GM12864 (cell line): ENCODE measurements around the gene COG1.

ENCODE experiments used
- DNase-seq: peaks from one replicate; pipeline ENCODE4 v3.0.0-alpha.2; 2011; ENCODE audit warnings: low read depth
- H3K4me3 ChIP-seq: 2 replicates; pipeline ENCODE4 v1.5.1; 2011; ENCODE audit warnings: mild to moderate bottlenecking, low read depth, low read length, control low read depth
- CTCF ChIP-seq: IDR thresholded peaks from 2 replicates; pipeline ENCODE4 v1.5.1; 2011; ENCODE audit warnings: low read depth, mild to moderate bottlenecking, moderate library complexity, low read length, control low read depth, inconsistent platforms; ENCODE audit errors: missing control alignments

Gene COG1

GRCh38 chr17:73209436-73209835 lies 16.6 kb downstream of the COG1 start:
- no peak overlapping the region for H3K4me3 ChIP-seq
- no peak for TF ChIP-seq CTCF
- DNase-seq = no peak

- no peak for DNase-seq
- no peak overlapping the region for H3K4me3 ChIP-seq
- TF ChIP-seq CTCF = peak; percentile 25
These were observed 17.3 kb downstream of the COG1 start for GRCh38 chr17:73210002-73210678.

GRCh38 chr17:73211745-73212144 lies 18.9 kb downstream of the COG1 start:
- no peak for TF ChIP-seq CTCF
- no peak for DNase-seq
- H3K4me3 ChIP-seq = no peak overlapping the region

- TF ChIP-seq CTCF = no peak
- no peak for DNase-seq
- H3K4me3 ChIP-seq = no peak overlapping the region
These were observed 21.2 kb downstream of the COG1 start for GRCh38 chr17:73214008-73214407.

GRCh38 chr17:73214851-73215250 lies 22.0 kb downstream of the COG1 start:
- H3K4me3 ChIP-seq = no peak overlapping the region
- TF ChIP-seq CTCF = no peak
- DNase-seq = no peak

GRCh38 chr17:73215447-73215846 lies 22.6 kb downstream of the COG1 start:
- peak; percentile 41 for TF ChIP-seq CTCF
- no peak overlapping the region for H3K4me3 ChIP-seq
- no peak for DNase-seq

GRCh38 chr17:73223626-73224230 lies 30.9 kb downstream of the COG1 start:
- DNase-seq = no peak
- TF ChIP-seq CTCF = no peak
- no peak overlapping the region for H3K4me3 ChIP-seq
